Stimulated activated CD4-positive, alpha-beta T cell treated with anti-CD3 and anti-CD28 coated beads, Interleukin-15, amount 100 ng/mL, for 1 hour (primary cell): Measurements from ENCODE around the gene CGRRF1.
A peak's percentile ranks its signal among the peaks of the same experiment; 100 is the strongest.

Experiments
- DNase-seq, 2 donors: peaks; one replicate each; pipeline ENCODE4 v3.0.0-alpha.2; 2020; ENCODE audit warnings: low read depth in 1 of 2, low spot score in 1 of 2

CGRRF1 gene

GRCh38 chr14:54538055-54538454, 28.3 kb downstream of the CGRRF1 start:
- DNase-seq: no peak

- no peak for DNase-seq
Measured at GRCh38 chr14:54547583-54547982, 37.9 kb downstream of the CGRRF1 start.

DNA sequence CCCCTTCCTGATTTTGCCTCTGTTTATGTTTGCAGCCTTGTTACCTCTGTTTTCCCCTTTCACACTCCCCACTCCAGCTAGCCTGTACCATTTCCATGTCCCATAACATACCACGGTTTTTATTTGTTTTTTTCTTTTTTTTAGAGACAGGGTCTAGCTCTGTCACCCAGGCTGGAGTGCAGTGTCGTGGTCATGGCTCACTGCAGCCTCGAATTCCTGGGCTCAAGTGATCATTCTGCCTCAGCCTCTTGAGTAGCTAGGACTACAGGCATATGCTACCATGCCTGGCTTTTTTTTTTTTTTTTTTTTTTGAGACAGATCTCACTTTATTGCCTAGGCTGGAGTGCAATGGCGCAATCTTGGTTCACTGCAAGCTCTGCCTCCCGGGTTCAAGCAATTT, 38.8 kb downstream of the CGRRF1 start:
- DNase-seq: no peak

DNA sequence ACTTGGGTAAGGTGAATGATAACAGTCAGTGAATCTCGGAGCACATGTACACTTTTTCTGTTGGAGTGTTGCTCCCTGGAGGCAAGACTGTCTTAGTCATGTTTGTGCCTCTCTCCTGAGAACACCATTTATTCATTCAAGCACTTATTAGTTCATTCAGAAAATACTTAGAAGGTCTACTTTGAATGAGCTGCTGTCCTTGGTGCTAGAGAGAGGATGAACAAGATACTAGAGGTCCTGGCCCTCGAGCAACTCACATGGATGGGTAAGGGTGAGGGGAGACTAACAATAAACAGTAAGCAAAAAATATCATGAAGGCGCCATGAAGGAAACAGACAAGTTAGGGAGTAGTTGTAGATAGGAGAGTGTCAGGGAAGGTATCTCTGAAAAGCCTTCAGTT, 40.2 kb downstream of the CGRRF1 start:
- DNase-seq: no peak

GRCh38 chr14:54550514-54550913, 40.8 kb downstream of the CGRRF1 start:
- DNase-seq: no peak

DNA sequence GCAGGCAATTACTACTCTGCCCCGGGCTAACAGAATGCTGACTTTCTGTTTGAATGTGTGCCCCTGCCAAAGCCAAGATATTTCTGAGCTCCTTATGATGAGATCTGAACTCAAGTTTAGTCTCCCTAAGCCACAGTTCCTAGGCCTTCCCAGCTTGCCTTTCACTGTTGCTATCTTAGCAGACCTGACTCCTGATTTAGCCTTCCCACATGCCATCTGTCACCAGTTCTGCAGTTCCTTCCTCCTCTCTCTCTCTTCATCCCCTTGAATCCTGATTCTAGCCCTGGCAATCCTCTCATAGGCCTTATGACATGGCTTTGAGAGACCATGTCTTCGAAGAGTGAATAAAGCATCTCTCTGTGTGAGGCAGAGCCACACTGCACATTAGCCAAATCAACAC, 44.7 kb downstream of the CGRRF1 start:
- no peak for DNase-seq

- DNase-seq: no peak
Measured at GRCh38 chr14:54555651-54556050, 45.9 kb downstream of the CGRRF1 start.

GRCh38 chr14:54556535-54556934, 46.8 kb downstream of the CGRRF1 start:
- DNase-seq: no peak

DNA sequence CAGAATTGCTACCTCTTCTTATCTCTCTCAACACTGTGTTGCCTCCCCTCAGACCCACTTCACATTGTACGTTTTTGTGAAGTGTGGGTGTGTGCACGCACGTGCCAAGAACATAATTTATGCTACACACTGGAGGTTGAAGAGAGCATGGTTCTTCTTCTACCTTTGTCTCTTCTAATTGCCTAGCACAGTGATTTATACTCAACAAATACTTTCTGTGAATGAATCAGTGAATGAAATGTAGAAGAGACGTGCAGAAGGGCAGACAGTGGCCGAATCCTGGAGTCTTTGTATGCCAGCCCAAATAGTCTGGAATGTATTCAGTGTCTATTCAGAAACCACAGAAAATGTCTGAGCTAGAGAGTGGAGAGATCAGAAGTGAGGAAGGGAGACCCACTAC, 52.6 kb downstream of the CGRRF1 start:
- DNase-seq: no peak

DNA sequence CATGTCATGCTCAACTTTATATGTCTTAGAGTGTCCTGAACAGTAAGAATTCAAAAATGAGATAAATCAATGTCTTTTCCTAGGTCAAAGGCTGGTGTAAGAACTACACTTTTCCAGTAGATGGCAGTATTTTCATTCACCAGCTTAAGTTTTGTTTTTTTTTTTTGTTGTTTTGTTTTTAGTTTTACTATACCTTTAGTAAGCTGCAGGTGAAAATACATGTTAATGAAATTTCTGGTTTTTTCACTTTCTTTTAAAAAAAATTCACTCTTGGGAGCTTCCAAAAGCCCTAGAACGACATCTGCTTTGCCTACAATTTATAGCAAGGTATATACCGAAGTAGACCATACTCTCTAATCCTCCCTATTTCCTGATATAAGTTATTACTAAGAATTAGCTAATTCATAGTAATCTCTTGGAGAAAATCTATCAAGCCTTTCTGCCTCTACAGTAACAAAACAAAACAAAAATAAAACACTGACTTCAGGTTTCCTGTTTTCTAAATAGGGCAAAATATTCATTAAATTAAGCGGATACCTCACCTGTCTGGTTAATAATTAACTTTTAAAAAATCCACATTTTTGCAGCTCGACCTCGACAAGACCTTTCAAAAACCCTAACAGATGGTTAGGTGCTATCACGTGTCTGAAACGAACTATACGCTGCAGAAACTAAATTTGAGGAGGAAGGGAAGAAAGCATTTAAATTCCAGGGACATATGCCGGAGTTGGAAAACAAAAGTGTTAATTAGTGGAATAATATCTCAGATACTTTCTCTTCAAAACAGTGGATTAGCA, 54.6 kb downstream of the CGRRF1 start:
- no peak for DNase-seq

GRCh38 chr14:54564868-54565784, 55.4 kb downstream of the CGRRF1 start:
- DNase-seq: peak; percentile 31 to 32

DNA sequence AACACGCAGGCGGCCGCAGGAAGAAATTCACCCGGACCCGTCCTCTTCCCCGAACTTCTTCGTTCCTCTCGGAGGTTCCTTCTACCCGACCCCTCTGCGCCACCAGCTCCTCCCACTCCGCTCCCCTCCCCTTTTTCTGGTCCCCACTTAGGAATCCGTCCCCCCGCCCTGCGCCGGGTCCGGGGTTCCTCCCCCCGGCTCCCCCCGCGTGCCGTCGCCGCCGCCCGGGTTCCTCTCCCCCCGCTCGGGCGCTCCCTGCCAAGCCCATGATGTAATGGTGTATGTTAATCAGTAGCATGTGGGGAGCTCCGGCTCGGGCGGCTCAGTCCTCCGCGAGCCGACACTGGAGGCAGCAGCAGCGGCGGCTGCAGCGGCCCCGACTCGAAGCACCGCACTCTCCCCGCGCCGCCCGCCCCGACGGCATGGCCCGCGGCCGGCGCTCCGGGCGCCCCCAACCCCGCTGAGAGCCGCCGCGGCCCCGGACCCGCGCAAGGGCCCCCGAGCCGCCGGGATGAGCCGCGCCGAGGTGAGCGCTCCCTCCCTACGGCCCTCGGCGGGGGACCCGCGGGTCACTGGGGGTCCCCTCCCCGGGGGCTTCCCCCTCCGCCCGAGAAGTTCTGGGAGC, 56.2 kb downstream of the CGRRF1 start:
- DNase-seq: peak; percentile 65 to 76

DNA sequence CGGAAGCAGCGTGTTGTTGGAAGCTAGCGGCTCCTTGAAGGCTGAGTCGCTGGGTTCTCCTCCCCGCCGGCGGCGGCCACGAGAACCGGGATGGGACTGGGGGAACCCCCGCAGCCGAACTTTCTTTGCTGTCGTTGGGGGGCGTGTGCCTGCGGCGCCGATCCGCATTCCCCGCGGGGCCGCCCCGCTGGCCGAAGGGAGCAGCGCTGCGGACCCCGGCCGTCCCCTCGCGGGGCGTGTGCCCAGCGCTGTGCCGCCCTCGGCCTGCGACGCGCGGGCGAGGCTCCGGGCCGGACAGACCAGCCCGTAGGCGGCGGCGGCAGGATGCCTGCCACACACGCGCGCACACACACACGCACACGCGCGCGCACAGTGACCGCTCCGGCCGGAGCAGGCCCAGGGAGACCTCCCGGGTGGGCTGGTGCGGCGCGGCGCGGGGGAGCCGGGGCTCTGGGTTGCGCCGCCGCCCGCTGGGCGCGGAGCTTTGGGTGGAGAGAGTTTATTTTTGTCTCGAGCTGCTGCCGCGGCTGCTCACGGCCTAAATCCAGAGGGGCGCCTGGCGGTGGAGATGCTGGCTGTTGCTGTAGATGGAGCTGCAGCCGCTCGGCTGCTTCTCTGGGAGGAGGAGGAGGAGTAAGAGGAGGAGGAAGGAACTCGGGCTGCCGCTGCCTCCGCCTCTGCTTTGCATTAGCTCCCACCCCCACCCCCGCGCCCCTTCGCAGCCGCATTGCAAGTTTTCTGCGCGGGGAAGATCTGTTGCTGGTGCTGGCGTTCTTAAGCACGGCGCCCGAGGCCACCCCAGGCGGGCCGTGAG, 56.9 kb downstream of the CGRRF1 start, which contains the start of gene SAMD4A:
Gene SAMD4A, plus strand, starts transcription at position 719 of the 814 bp plus-strand sequence. CDS start 789 bp downstream, outside the sequence.
- DNase-seq: peak; percentile 25 to 33

DNA sequence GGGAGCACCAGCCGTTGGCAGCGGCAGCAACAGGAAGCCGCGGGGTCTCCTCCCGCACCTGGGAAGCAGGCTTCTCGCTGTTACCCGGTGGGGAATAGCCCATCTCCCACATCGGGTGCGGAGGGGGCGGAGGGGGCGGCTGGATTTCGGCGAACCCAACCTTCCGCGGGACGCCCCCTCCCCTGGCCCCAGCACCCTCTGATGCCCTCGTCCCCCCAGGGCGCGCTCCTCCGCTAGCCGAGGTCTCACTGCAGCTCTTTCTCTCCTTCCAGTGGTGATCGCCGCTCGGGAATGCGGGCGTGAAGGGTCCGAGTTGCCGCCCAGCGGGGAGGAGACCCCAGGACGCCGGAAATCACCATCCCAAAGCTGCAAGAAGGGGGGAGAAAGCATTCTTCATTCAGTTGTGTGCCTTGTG, 57.5 kb downstream of the CGRRF1 start:
- peak in 1 of 2 donors; percentile 12 for DNase-seq

GRCh38 chr14:54567639-54568561, 58.2 kb downstream of the CGRRF1 start:
- DNase-seq: peak in 1 of 2 donors; percentile 17

DNA sequence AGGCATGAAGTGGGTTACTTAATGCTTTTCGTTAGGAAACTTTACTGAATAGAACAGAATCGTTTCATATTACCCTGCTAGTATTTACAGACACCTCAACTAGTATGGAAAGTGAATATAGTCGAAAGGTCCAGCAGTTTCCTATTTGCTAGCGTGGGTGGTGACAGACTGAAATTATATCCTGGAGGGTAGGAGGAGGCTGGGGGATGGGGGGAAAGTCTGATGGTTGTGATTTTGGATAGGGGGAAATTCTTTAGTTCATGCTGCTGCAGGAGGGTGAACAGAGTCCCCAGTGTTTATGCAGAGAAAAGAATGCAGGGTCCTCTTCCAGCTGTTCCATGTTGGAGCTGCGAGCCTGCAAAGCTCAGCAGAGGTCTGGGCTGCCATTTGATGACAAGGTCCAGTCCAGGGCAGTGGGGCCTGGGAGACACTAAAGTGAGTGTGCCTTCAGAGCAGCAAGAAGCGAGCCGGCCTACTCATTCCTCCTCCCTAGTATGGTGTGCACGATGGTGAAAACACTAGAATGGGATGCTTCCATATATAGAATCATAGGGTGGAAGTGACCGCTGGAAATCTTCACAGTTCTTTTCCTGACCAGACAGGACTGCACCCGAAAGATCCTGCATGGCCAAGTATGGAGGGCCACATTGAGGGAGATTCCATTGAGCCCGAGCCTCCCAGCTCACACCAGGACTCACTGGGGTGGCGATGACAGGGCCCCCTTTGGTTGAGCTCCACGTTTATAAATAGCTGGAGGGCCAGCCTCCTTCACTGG, 59.3 kb downstream of the CGRRF1 start:
- no peak for DNase-seq

- DNase-seq: no peak
Measured at GRCh38 chr14:54570047-54570446, 60.3 kb downstream of the CGRRF1 start.

GRCh38 chr14:54570631-54571415, 61.1 kb downstream of the CGRRF1 start:
- DNase-seq: no peak
